ENCODE data around the gene SLC6A18. TPM values are rescaled to one million over a fixed set of nuclear protein-coding genes. Genes with fewer than 3 reads are reported as not detected.

Gene SLC6A18
- total RNA-seq, 1 experiment from 2014 or later: not detected

GRCh38 chr5:1242733-1243486, 17.7 kb downstream of the SLC6A18 start:
- Histone ChIP-seq H3K9me3 (ENCODE audit: control insufficient read depth, insufficient read depth, low read depth, low read length) (no peaks in the 10 kb centered on the region), H3K4me1 (ENCODE audit: control insufficient read depth, insufficient read depth, low read length) (no peaks in the 10 kb centered on the region), H3K27ac (ENCODE audit: low read length) (no peak overlapping the region), H3K27me3 (ENCODE audit: control insufficient read depth, insufficient read depth, low read length) (no peaks in the 10 kb centered on the region; the same call in 1 of the 2 replicates), H3K36me3 (ENCODE audit: control insufficient read depth, insufficient read depth, low read length) (no peaks in the 10 kb centered on the region), H3K4me3 (ENCODE audit: low read depth in 2 of 2, low read length in 2 of 2) (no peak overlapping the region)
- no peak for ATAC-seq
- intact Hi-C loops (cut with micrococcal nuclease; ENCODE audit: unreplicated experiment): loop anchor here (10.0 kb wide), 1 partner anchor 78 kb away; no protein-coding TSS in a partner anchor
- no peak for DNase-seq (ENCODE audit: low read depth, low spot score)
- in situ Hi-C loops (cut with HindIII; ENCODE audit: low pct_unique_long_range_greater_than_20kb, low sequenced_read_pairs): no loop called here
- TF ChIP-seq CTCF (IDR thresholded peaks at IDR 0.05): no peak
- no peak for TF ChIP-seq REST (IDR thresholded peaks at IDR 0.05; ENCODE audit: insufficient read depth in 1 of 2, low read depth in 2 of 2, low read length in 1 of 2)
- TF ChIP-seq POLR2AphosphoS5 (IDR thresholded peaks at IDR 0.05; ENCODE audit: low read depth, low read length): no peak
- no peak for TF ChIP-seq TCF7L2 (IDR thresholded peaks at IDR 0.05; ENCODE audit: low read depth, low read length)
- no peak for TF ChIP-seq SIN3A (IDR thresholded peaks at IDR 0.05; ENCODE audit: borderline replicate concordance, insufficient read depth, low read depth, low read length)
- ChIA-PET POLR2A (no interaction called here), CTCF (no interaction called here)
- BruUV-seq (replicated peaks): no TSS peak

- Histone ChIP-seq H3K4me3 (ENCODE audit: low read depth in 2 of 2, low read length in 2 of 2) (no peak overlapping the region), H3K9me3 (ENCODE audit: control insufficient read depth, insufficient read depth, low read depth, low read length) (no peaks in the 10 kb centered on the region), H3K27ac (ENCODE audit: low read length) (no peak overlapping the region), H3K4me1 (ENCODE audit: control insufficient read depth, insufficient read depth, low read length) (no peaks in the 10 kb centered on the region), H3K36me3 (ENCODE audit: control insufficient read depth, insufficient read depth, low read length) (no peaks in the 10 kb centered on the region), H3K27me3 (ENCODE audit: control insufficient read depth, insufficient read depth, low read length) (no peaks in the 10 kb centered on the region; the same call in 1 of the 2 replicates)
- intact Hi-C loops (cut with micrococcal nuclease; ENCODE audit: unreplicated experiment) (loop anchor here (10.0 kb wide), 1 partner anchor 79 kb away; no protein-coding TSS in a partner anchor), in situ Hi-C loops (cut with HindIII; ENCODE audit: low pct_unique_long_range_greater_than_20kb, low sequenced_read_pairs) (no loop called here)
- DNase-seq (ENCODE audit: low read depth, low spot score) (no peak), ATAC-seq (no peak)
- ChIA-PET CTCF (no interaction called here), POLR2A (no interaction called here)
- no TSS peak for BruUV-seq (replicated peaks)
- no peak for TF ChIP-seq SIN3A (IDR thresholded peaks at IDR 0.05; ENCODE audit: borderline replicate concordance, insufficient read depth, low read depth, low read length)
- TF ChIP-seq POLR2AphosphoS5 (IDR thresholded peaks at IDR 0.05; ENCODE audit: low read depth, low read length): no peak
- no peak for TF ChIP-seq CTCF (IDR thresholded peaks at IDR 0.05)
- no peak for TF ChIP-seq REST (IDR thresholded peaks at IDR 0.05; ENCODE audit: insufficient read depth in 1 of 2, low read depth in 2 of 2, low read length in 1 of 2)
- TF ChIP-seq TCF7L2 (IDR thresholded peaks at IDR 0.05; ENCODE audit: low read depth, low read length): no peak
Measured at GRCh38 chr5:1243487-1244130, 18.4 kb downstream of the SLC6A18 start.

Data from Panc1 (cell line).